Neural progenitor cell (in vitro differentiated cells): ENCODE data around the gene COL6A6. TPM values are rescaled to one million over a fixed set of nuclear protein-coding genes. Genes with fewer than 3 reads are reported as not detected.

Experiments
- DNase-seq: peaks from one replicate; pipeline ENCODE4 v3.0.0-alpha.2; 2016; ENCODE audit warnings: low spot score
- H2AFZ ChIP-seq: fragments of 200-600 bp; sonication (generic); replicated peaks from 2 replicates; pipeline ENCODE4 v1.6.1; 2016; ENCODE audit warnings: antibody characterized with exemption
- H3F3A ChIP-seq: fragments of 200-600 bp; sonication (generic); 2 replicates; pipeline ENCODE4 v1.6.1; 2016; ENCODE audit warnings: antibody characterized with exemption, low read depth
- H3K27ac ChIP-seq: fragments of 200-600 bp; sonication (generic); 2 replicates; pipeline ENCODE4 v1.5.1; 2016; ENCODE audit warnings: mild to moderate bottlenecking
- H3K27me3 ChIP-seq: fragments of 200-600 bp; sonication (generic); 2 replicates; pipeline ENCODE4 v1.6.1; 2016; ENCODE audit warnings: mild to moderate bottlenecking, moderate library complexity
- H3K36me3 ChIP-seq: fragments of 200-600 bp; sonication (generic); 2 replicates; pipeline ENCODE4 v1.5.1; 2016
- H3K4me1 ChIP-seq: fragments of 200-600 bp; sonication (generic); 2 replicates; pipeline ENCODE4 v1.6.1; 2016; ENCODE audit warnings: mixed run types
- H3K4me2 ChIP-seq: fragments of 200-600 bp; sonication (generic); 2 replicates; pipeline ENCODE4 v1.6.1; 2016
- H3K4me3 ChIP-seq: fragments of 200-600 bp; sonication (generic); 2 replicates; pipeline ENCODE4 v1.5.1; 2016
- H3K79me2 ChIP-seq: fragments of 200-600 bp; sonication (generic); 2 replicates; pipeline ENCODE4 v1.6.1; 2016; ENCODE audit warnings: low read depth
- H3K9ac ChIP-seq: fragments of 200-600 bp; sonication (generic); 2 replicates; pipeline ENCODE4 v1.6.1; 2016
- H3K9me3 ChIP-seq: fragments of 200-600 bp; sonication (generic); 2 replicates; pipeline ENCODE4 v1.5.1; 2016; ENCODE audit warnings: low read depth
- H4K20me1 ChIP-seq: fragments of 200-600 bp; sonication (generic); 2 replicates; pipeline ENCODE4 v1.6.1; 2016; ENCODE audit warnings: low read depth
- H3K27ac Mint-ChIP-seq: 3 replicates; pipeline ENCODE4 v1.8.0; 2021; ENCODE audit warnings: mixed read lengths
- H3K27me3 Mint-ChIP-seq: 2 replicates; pipeline ENCODE4 v1.8.0; 2022; ENCODE audit warnings: low read depth, mild to moderate bottlenecking, inconsistent platforms, moderate library complexity, mixed read lengths; ENCODE audit not compliant: insufficient read depth
- H3K36me3 Mint-ChIP-seq: 3 replicates; pipeline ENCODE4 v1.8.0; 2021; ENCODE audit warnings: mixed read lengths
- H3K4me1 Mint-ChIP-seq: 3 replicates; pipeline ENCODE4 v1.8.0; 2021; ENCODE audit warnings: mixed read lengths
- H3K4me3 Mint-ChIP-seq: 3 replicates; pipeline ENCODE4 v1.8.0; 2021; ENCODE audit warnings: mild to moderate bottlenecking, moderate library complexity, mixed read lengths
- H3K9me3 Mint-ChIP-seq: 3 replicates; pipeline ENCODE4 v1.8.0; 2020; ENCODE audit warnings: mixed read lengths
- EZH2 ChIP-seq: fragments of 200-600 bp; sonication (generic); IDR thresholded peaks from 2 replicates; pipeline ENCODE4 v1.6.1; 2017; ENCODE audit warnings: antibody characterized with exemption, mild to moderate bottlenecking, moderate library complexity
- EZH2phosphoT487 ChIP-seq: fragments of 200-600 bp; sonication (generic); IDR thresholded peaks from 2 replicates; pipeline ENCODE4 v1.6.1; 2017; ENCODE audit warnings: antibody characterized with exemption
- total RNA-seq: library from RNA; depleted of rRNA; stranded (reverse); fragments of >200 nt; gene quantifications from 2 replicates; pipeline ENCODE4 v1.2.3, GENCODE V29; 2015; ENCODE audit warnings: low replicate concordance
- TF ChIP-seq, protein P1 (sequence below): fragments of 200-600 bp; sonication (generic); IDR thresholded peaks from 2 replicates; pipeline ENCODE4 v1.5.1; 2017; ENCODE audit warnings: antibody characterized with exemption, mild to moderate bottlenecking

Gene COL6A6
- total RNA-seq, 1 donor from 2014 or later: 0.13 TPM

- Histone ChIP-seq H3K4me1 (no peaks in the 10 kb centered on the region), H4K20me1 (no peaks in the 10 kb centered on the region), H3K27me3 (no peaks in the 10 kb centered on the region), H3K4me2 (no peak overlapping the region), H3K9ac (no peak overlapping the region), H2AFZ (no peak overlapping the region), H3K79me2 (no peaks in the 10 kb centered on the region), H3K27ac (no peak overlapping the region), H3K4me3 (no peak overlapping the region), H3F3A (no peaks in the 10 kb centered on the region), H3K36me3 (no peaks in the 10 kb centered on the region), H3K9me3 (no peaks in the 10 kb centered on the region)
- TF ChIP-seq, protein P1, sequence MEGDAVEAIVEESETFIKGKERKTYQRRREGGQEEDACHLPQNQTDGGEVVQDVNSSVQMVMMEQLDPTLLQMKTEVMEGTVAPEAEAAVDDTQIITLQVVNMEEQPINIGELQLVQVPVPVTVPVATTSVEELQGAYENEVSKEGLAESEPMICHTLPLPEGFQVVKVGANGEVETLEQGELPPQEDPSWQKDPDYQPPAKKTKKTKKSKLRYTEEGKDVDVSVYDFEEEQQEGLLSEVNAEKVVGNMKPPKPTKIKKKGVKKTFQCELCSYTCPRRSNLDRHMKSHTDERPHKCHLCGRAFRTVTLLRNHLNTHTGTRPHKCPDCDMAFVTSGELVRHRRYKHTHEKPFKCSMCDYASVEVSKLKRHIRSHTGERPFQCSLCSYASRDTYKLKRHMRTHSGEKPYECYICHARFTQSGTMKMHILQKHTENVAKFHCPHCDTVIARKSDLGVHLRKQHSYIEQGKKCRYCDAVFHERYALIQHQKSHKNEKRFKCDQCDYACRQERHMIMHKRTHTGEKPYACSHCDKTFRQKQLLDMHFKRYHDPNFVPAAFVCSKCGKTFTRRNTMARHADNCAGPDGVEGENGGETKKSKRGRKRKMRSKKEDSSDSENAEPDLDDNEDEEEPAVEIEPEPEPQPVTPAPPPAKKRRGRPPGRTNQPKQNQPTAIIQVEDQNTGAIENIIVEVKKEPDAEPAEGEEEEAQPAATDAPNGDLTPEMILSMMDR: no peak
- TF ChIP-seq EZH2phosphoT487: no peak
- no peak for TF ChIP-seq EZH2
- Mint-ChIP-seq H3K9me3 (no peaks in the 10 kb centered on the region), H3K27me3 (no peaks in the 10 kb centered on the region), H3K27ac (no peak overlapping the region), H3K4me1 (peaks cover 2% of the 10 kb centered on the region), H3K4me3 (no peak overlapping the region), H3K36me3 (no peaks in the 10 kb centered on the region)
- DNase-seq: no peak
These were observed 48.2 kb downstream of the COL6A6 start for GRCh38 chr3:130565224-130565623.

Other genes with a start within 250 kb of the COL6A6 start
- not detected in 2 replicates for gene COL6A5, start 171.5 kb upstream of the COL6A6 start, total RNA-seq
- 40.9 and 65.8 TPM in 2 replicates for gene PIK3R4, start 229.7 kb downstream of the COL6A6 start, total RNA-seq